Stimulated activated CD4-positive, alpha-beta T cell treated with anti-CD3 and anti-CD28 coated beads, Interleukin-4, amount 100 ng/mL, for 24 hours (primary cell): Measurements from ENCODE around the gene CNR1.

Experiments
- DNase-seq: peaks from one replicate; pipeline ENCODE4 v3.0.0-alpha.2; 2020

CNR1 gene

DNA sequence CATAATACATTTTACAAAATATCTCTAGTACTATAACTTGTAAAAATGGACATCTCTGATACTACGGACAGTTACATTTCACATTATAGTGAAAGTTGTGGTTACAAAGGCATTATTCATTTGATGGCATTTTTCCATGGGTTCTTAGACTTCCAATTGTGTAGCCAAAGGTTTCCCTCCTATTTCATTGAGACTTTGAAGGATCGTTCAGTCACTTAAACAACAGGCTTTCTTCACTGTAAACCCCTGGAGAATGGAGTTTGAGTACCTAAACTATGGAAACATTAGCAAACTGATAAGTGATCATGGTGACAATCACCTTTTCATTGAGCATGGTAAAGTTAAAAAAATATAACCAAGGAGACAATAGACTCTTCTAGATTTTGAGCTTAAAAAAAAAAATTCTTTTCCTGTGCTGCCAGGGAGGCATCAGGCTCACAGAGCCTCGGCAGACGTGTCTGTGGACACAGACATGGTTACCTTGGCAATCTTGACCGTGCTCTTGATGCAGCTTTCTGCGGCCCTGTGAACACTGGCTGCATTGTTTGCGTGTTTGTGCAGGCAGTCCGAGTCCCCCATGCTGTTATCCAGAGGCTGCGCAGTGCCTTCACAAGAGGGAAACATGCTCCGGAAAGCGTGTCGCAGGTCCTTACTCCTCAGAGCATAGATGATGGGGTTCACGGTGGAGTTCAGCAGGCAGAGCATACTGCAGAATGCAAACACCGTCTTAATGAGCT lies 22.6 kb downstream of the CNR1 start:
- DNase-seq = no peak

GRCh38 chr6:88142297-88142668 lies 23.9 kb downstream of the CNR1 start:
- no peak for DNase-seq

DNA sequence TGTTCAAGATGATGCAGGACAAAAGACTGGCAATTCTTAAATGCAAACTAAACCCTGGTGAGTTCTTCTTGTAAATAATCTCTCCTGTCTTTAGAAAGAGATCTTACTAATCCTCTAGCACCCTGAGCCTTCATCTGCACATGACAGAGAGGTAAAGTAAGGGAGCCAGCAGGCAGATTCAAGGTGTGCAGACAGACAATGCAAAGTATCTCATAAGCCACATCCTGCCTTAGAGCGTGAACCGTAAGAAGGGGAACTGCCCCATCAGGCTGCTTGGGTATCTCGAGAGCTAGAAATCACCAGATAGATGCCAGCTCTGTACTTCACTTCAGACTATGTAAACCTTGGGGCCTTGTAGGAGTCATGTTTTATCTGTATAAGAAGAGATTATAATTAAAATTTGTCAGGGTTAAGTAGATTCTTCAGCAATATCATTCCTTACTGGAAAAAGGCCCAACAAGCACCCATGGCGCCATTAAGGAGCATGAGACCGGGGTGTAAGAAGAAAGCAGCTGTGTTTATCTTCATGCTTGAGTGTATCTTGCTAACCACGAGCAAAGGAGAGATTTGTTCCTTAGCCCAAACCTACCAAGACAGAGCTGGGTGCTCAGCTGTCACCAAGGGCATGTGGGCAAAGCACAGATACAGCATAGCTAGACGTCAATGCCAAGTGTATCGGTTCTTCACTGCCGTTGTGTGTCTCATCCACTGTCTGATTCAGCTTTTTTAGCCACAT lies 24.4 kb downstream of the CNR1 start:
- no peak for DNase-seq

- DNase-seq = no peak
Observed at GRCh38 chr6:88137915-88138314, 28.2 kb downstream of the CNR1 start.

DNA sequence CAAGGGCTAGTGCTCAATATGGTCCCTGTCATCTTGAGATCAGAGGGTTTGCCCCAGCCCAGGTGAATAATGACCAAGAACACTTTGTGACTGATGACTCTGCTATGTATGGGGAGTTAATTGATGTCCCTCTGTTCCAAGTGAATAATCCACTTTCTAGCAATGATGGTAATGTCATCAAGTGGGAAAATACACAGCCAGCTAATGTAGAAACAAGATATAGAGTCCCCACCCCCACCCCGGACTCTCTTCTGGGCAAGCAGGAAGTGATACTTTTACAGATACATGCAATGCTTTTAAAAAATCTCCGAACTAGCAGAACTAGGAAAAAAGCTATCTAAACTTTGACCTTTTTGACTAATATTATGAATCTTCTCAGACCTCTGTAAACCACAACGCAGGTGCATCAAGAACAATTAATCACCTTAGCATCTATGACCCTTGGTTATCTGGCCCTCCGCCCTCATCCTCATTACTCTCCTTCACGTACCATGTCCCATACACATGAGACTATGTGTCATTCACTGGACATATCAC lies 30.5 kb downstream of the CNR1 start:
- no peak for DNase-seq

- DNase-seq = no peak
Observed at GRCh38 chr6:88134575-88134974, 31.6 kb downstream of the CNR1 start.

GRCh38 chr6:88133718-88134117 lies 32.4 kb downstream of the CNR1 start:
- DNase-seq = no peak

DNA sequence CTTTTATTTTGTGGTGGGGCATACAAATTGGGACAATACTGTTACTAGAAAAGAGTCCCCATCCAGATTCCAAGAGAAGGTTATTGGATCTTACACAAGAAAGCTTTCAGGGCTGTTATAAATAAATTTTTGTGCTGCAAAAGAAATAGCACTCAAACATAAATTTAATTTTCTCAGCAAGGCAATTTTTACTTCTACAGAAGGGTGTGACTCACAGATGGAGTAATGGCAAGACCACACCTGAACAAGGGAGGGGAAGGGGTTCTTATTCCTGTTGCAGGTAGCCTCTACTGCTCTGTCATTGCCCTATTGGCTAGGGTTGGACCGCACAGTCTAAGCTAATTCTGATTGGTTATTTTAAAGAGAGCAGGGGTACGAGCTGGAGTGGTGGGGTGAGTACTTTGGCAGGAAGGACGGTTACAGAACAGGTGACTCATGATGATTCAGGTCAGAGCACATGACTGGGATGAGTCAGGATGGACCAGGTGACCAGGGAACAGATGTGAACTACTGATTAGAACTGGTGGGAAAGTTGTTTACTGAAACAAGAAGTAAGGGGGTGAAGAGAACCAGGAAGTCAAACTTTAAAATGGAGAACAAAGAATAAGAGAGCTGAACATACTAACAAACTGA lies 41.1 kb downstream of the CNR1 start:
- DNase-seq = no peak

DNA sequence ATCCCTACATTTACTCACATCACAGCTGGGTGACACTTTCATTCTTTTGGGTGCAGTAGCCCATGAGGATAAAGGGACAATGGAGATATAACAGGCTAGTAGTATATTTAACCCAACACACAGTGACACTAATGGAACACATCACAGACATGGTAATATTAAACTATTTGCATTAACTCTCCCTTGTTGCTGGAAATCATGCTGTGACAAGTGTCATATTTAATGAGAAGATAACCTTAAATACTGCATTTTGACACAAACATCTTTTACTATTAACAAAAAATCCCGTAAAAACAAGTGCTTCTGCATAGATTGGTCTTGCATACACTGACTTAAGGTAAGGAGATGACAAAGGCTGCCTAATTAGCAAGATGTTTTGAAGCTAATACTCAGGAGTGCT lies 45.5 kb downstream of the CNR1 start:
- DNase-seq = no peak

- DNase-seq = no peak
Observed at GRCh38 chr6:88119769-88120168, 46.4 kb downstream of the CNR1 start.

- no peak for DNase-seq
Observed at GRCh38 chr6:88116276-88116675, 49.9 kb downstream of the CNR1 start.

DNA sequence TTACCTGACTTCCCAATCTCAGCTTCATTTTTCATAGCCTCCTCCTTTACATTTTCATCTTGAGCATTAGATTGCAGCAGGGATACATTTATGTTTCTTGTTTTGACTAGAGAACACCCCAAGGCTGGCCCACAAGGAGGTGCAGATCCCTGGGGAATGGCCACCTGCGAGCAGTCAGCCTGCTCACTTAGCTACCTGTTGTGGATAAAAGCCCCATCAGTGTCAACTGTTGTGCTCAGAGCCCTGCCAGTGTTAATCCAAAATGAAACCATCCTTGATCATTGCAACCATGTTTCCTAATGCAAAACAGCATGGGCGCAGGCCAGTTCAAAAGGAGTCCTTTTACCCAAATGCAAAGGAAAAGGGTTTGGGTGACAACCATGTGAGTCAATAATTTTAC lies 50.8 kb downstream of the CNR1 start:
- DNase-seq = no peak

DNA sequence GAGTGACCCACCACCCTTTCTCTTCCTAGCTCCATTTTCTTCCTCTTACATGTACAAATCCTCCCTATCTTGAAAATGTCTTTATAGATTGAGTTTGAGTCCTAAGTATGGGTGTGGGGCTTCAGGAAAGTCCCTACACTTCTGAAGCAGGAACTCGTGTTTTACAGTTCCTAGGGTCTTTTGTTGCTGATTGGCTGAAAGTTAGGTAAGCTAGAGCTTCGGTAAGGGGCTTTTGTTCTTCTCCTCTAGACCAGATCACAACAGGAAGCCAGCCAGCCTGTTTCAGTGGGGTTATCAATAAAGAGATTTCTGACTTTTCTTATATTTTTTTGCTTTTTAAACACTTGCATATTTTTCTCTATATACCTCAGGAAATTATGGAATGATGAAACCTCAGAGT lies 51.3 kb downstream of the CNR1 start:
- DNase-seq = no peak

DNA sequence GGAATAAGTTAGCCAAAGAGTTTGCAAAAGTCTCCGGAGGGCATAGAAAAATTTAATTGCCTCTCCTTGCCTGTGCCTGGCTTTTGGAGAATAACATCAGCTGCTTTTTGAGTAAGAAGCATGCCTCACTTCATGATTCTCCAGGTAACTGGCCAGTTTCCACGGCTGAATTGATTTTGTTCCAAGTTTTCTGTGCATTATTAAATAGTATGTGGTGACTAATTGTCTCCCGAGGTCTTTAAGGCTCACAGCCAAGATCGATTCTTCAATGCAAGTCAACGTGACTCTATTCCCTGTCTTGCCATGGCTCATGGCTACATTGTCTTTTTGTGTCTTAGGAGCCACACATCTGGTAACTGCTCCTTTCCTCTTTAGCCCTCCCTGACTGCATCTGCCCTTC lies 54.2 kb downstream of the CNR1 start:
- no peak for DNase-seq

GRCh38 chr6:88107241-88107640 lies 58.9 kb downstream of the CNR1 start:
- DNase-seq = no peak

- DNase-seq = no peak
Observed at GRCh38 chr6:88105741-88106340, 60.3 kb downstream of the CNR1 start.
